HepG2 (cell line): ENCODE results near the gene TROAP. TPM values are rescaled to one million over a fixed set of nuclear protein-coding genes. Genes with fewer than 3 reads are reported as not detected.

Experiments used
- CENPBD1 ChIP-seq: sonication (generic); formaldehyde crosslinking; IDR thresholded peaks from 2 replicates; pipeline ENCODE4 v1.8.0; 2022; ENCODE audit warnings: missing genetic modification reagents, low read depth, mild to moderate bottlenecking, borderline replicate concordance
- CENPX ChIP-seq: sonication (generic); formaldehyde crosslinking; IDR thresholded peaks from 2 replicates; pipeline ENCODE4 v1.9.0; 2021; ENCODE audit warnings: mild to moderate bottlenecking, missing genetic modification reagents, moderate library complexity
- CSRNP1 ChIP-seq: sonication (generic); formaldehyde crosslinking; IDR thresholded peaks from 2 replicates; pipeline ENCODE4 v1.8.1; 2023; ENCODE audit warnings: mild to moderate bottlenecking, missing genetic modification reagents
- DR1 ChIP-seq: sonication (generic); formaldehyde crosslinking; IDR thresholded peaks from 2 replicates; pipeline ENCODE4 v1.8.0; 2021; ENCODE audit warnings: mild to moderate bottlenecking, missing genetic modification reagents, inconsistent platforms
- EZH2 ChIP-seq: conservative IDR thresholded peaks from 2 replicates; pipeline ENCODE4 v1.6.1; 2012; ENCODE audit warnings: mild to moderate bottlenecking, low read depth, low read length, moderate library complexity
- GTF3A ChIP-seq: sonication (generic); formaldehyde crosslinking; conservative IDR thresholded peaks from 2 replicates; pipeline ENCODE4 v1.4.0; 2020; ENCODE audit warnings: mild to moderate bottlenecking, missing genetic modification reagents
- KMT2A ChIP-seq: sonication (generic); formaldehyde crosslinking; IDR thresholded peaks from 2 replicates; pipeline ENCODE4 v1.4.0; 2020; ENCODE audit warnings: missing genetic modification reagents
- NBN ChIP-seq: fragments of 450-650 bp; conservative IDR thresholded peaks from 2 replicates; pipeline ENCODE4 v1.6.1; 2017
- TBX3 ChIP-seq: fragments of 450-650 bp; IDR thresholded peaks from 2 replicates; pipeline ENCODE4 v1.6.1; 2017; ENCODE audit warnings: antibody characterized with exemption, mild to moderate bottlenecking, inconsistent platforms, borderline replicate concordance
- TMF1 ChIP-seq: sonication (generic); formaldehyde crosslinking; IDR thresholded peaks from 2 replicates; pipeline ENCODE4 v1.8.1; 2022; ENCODE audit warnings: low read depth, missing genetic modification reagents
- ZC3H4 ChIP-seq: sonication (generic); formaldehyde crosslinking; IDR thresholded peaks from 2 replicates; pipeline ENCODE4 v1.4.0; 2020; ENCODE audit warnings: missing genetic modification reagents, borderline replicate concordance
- ZMYM2 ChIP-seq: sonication (generic); formaldehyde crosslinking; IDR thresholded peaks from 2 replicates; pipeline ENCODE4 v1.8.0; 2022; ENCODE audit warnings: mild to moderate bottlenecking, missing genetic modification reagents
- ZNF766 ChIP-seq: sonication (generic); formaldehyde crosslinking; IDR thresholded peaks from 2 replicates; pipeline ENCODE4 v1.5.0; 2020; ENCODE audit warnings: missing genetic modification reagents, borderline replicate concordance
- ZSCAN20 ChIP-seq: sonication (generic); formaldehyde crosslinking; IDR thresholded peaks from 2 replicates; pipeline ENCODE4 v1.4.0; 2020; ENCODE audit warnings: missing genetic modification reagents, mild to moderate bottlenecking, borderline replicate concordance
- ZZZ3 ChIP-seq: sonication (generic); formaldehyde crosslinking; IDR thresholded peaks from 2 replicates; pipeline ENCODE4 v1.4.0; 2020; ENCODE audit warnings: missing genetic modification reagents, mild to moderate bottlenecking, borderline replicate concordance
- polyA plus RNA-seq, 8 experiments: library from polyadenylated mRNA; depleted of rRNA in 3 of 8; stranded (reverse) in 7 of 8; unstranded in 1 of 8; fragments of >200 nt; fragmentation: Illumina TruSeq in 4 of 8; extraction: Trizol in 4 of 8; gene quantifications; 2 replicates each; pipeline versions ENCODE4 v1.2.1 to v1.2.3, GENCODE V29; 2011 to 2016; ENCODE audit warnings: low read depth in 4 of 8, missing spikeins in 1 of 8, mixed read lengths in 1 of 8; ENCODE audit not compliant: insufficient read depth in 1 of 8
- total RNA-seq, 5 experiments: library from RNA; depleted of rRNA; stranded (reverse); fragments of >200 nt; fragmentation: Illumina TruSeq; extraction: Trizol; gene quantifications; 2 replicates each; pipeline ENCODE4 v1.2.3, GENCODE V29; 2016; ENCODE audit warnings: low read depth in 1 of 5
- TF ChIP-seq, protein P1 (sequence below), 2 experiments: sonication (generic) in 1 of 2; formaldehyde crosslinking in 1 of 2; IDR thresholded peaks; 2 replicates each; pipeline versions ENCODE4 v1.6.1 to v1.9.0; 2014 to 2022; ENCODE audit warnings: antibody characterized with exemption in 1 of 2, borderline replicate concordance in 1 of 2, inconsistent platforms in 1 of 2, low read depth in 1 of 2, missing genetic modification reagents in 1 of 2
- TF ChIP-seq, protein P2 (sequence below): sonication (generic); formaldehyde crosslinking; IDR thresholded peaks from 2 replicates; pipeline ENCODE4 v1.5.1; 2020; ENCODE audit warnings: missing genetic modification reagents, mild to moderate bottlenecking, borderline replicate concordance

The TROAP gene
- total and polyA plus RNA-seq, 2 of the 13 experiments (the other 11 are each of a cell fraction or from before 2014, with no cell fraction given): 22.5 to 30.9 TPM

DNA sequence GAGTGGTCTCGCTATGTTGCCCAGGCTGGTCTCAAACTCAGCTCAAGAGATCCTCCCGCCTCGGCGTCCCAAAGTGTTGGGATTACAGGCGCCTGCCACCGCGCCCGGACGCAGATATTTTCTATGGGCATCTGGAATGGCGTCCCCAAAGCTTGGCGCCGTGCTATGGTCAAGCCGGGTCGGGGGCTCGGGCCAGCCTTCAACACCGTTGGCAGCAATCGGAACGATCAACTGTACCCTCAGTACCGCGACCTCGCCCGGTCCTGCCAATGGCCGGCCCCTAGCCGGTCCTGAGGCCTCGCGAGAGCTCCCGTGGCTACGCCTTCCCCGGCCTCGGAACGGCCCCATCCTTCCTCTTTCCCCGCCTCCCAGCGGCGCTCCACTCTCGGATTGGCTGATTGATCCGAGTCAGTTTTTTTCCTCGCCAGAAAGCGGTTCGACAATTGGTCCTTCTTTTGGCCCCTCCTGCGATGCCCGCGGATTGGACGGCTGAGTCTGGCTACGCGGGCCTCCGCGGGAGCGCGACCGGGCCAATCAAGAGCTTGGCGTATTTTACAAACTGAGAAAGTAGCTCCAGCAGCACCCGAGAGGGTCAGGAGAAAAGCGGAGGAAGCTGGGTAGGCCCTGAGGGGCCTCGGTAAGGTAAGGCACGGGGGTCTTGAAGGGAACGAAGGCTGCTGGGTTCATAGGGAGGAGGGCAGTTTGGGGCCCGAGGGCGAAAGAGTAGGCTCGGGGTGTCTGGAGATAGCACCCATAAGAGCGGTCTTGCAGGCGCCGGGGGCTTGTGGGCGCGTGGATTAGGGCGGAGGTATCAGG is at the start of gene TROAP (continued):
- TF ChIP-seq TBX3: no peak
- TF ChIP-seq ZSCAN20: 0 out of 2 replicates have a peak, but pooled peaks have one; percentile 44
- no peak for TF ChIP-seq ZMYM2 (CRISPR knock-in tag)
- no peak for TF ChIP-seq TMF1 (CRISPR knock-in tag)
- peak; percentile 39; the same call in 1 of the 2 replicates for TF ChIP-seq CSRNP1 (CRISPR knock-in tag)
- no peak for TF ChIP-seq ZC3H4 (CRISPR knock-in tag)
- TF ChIP-seq ZZZ3 (CRISPR knock-in tag): no peak
- no peak for TF ChIP-seq NBN
- no peak for TF ChIP-seq CENPBD1 (CRISPR knock-in tag)
- peak; percentile 57; the same call in 1 of the 2 replicates for TF ChIP-seq DR1
- TF ChIP-seq GTF3A (CRISPR knock-in tag): no peak
- TF ChIP-seq CENPX (CRISPR knock-in tag): no peak
- TF ChIP-seq, protein P1, sequence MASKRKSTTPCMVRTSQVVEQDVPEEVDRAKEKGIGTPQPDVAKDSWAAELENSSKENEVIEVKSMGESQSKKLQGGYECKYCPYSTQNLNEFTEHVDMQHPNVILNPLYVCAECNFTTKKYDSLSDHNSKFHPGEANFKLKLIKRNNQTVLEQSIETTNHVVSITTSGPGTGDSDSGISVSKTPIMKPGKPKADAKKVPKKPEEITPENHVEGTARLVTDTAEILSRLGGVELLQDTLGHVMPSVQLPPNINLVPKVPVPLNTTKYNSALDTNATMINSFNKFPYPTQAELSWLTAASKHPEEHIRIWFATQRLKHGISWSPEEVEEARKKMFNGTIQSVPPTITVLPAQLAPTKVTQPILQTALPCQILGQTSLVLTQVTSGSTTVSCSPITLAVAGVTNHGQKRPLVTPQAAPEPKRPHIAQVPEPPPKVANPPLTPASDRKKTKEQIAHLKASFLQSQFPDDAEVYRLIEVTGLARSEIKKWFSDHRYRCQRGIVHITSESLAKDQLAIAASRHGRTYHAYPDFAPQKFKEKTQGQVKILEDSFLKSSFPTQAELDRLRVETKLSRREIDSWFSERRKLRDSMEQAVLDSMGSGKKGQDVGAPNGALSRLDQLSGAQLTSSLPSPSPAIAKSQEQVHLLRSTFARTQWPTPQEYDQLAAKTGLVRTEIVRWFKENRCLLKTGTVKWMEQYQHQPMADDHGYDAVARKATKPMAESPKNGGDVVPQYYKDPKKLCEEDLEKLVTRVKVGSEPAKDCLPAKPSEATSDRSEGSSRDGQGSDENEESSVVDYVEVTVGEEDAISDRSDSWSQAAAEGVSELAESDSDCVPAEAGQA (IDR thresholded peaks at IDR 0.05; ENCODE audit: low read depth): no peak
- TF ChIP-seq, protein P1 (CRISPR knock-in tag; IDR thresholded peaks at IDR 0.05; ENCODE audit: borderline replicate concordance): no peak
- no peak for TF ChIP-seq EZH2
- TF ChIP-seq, protein P2, sequence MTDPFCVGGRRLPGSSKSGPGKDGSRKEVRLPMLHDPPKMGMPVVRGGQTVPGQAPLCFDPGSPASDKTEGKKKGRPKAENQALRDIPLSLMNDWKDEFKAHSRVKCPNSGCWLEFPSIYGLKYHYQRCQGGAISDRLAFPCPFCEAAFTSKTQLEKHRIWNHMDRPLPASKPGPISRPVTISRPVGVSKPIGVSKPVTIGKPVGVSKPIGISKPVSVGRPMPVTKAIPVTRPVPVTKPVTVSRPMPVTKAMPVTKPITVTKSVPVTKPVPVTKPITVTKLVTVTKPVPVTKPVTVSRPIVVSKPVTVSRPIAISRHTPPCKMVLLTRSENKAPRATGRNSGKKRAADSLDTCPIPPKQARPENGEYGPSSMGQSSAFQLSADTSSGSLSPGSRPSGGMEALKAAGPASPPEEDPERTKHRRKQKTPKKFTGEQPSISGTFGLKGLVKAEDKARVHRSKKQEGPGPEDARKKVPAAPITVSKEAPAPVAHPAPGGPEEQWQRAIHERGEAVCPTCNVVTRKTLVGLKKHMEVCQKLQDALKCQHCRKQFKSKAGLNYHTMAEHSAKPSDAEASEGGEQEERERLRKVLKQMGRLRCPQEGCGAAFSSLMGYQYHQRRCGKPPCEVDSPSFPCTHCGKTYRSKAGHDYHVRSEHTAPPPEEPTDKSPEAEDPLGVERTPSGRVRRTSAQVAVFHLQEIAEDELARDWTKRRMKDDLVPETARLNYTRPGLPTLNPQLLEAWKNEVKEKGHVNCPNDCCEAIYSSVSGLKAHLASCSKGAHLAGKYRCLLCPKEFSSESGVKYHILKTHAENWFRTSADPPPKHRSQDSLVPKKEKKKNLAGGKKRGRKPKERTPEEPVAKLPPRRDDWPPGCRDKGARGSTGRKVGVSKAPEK: no peak
- TF ChIP-seq KMT2A (CRISPR knock-in tag): peak; percentile 78; the same call in 1 of the 2 replicates
- TF ChIP-seq ZNF766: no peak
